H1 (cell line): ENCODE data around the gene PDE8A. TPM values are rescaled to one million over a fixed set of nuclear protein-coding genes. Genes with fewer than 3 reads are reported as not detected.

Experiments used
- CTCF ChIA-PET: fragments of 300-600 bp; sonication (Branson Sonifier 250); formaldehyde crosslinking; loops from one replicate; lab custom pipeline; 2021; ENCODE audit not compliant: partially characterized antibody; lab: Charles Lee
- POLR2A ChIA-PET: fragments of 300-600 bp; sonication (Branson Sonifier 250); formaldehyde crosslinking; loops from one replicate; lab custom pipeline; 2021; ENCODE audit warnings: inconsistent platforms; ENCODE audit not compliant: partially characterized antibody; lab: Charles Lee
- DNase-seq, 2 experiments: peaks; one replicate each; pipeline versions ENCODE4 v3.0.0 to v3.0.0-alpha.2; 2010 to 2022; ENCODE audit warnings: low spot score in 2 of 2, low read depth in 1 of 2, mixed read lengths in 1 of 2
- FAIRE-seq: peaks from 2 replicates; lab custom pipeline; 2011; peaks lifted over from hg19 to GRCh38; lab: Jason Lieb, UNC
- H2AFZ ChIP-seq: 2 replicates; pipeline ENCODE4 v1.8.1; 2012; ENCODE audit warnings: low read length, inconsistent platforms
- H2AK5ac ChIP-seq: 2 replicates; pipeline ENCODE4 v1.6.1; 2013; ENCODE audit warnings: low read depth, low read length
- H2BK120ac ChIP-seq: replicated peaks from 2 replicates; pipeline ENCODE3; 2013; ENCODE audit warnings: low read depth, low read length, inconsistent platforms
- H2BK12ac ChIP-seq: 2 replicates; pipeline ENCODE4 v1.6.1; 2013; ENCODE audit warnings: low read depth, low read length
- H2BK15ac ChIP-seq: 2 replicates; pipeline ENCODE4 v1.6.1; 2013; ENCODE audit warnings: low read length
- H2BK20ac ChIP-seq: 2 replicates; pipeline ENCODE4 v1.6.1; 2013; ENCODE audit warnings: low read length
- H2BK5ac ChIP-seq: 2 replicates; pipeline ENCODE4 v1.6.1; 2013; ENCODE audit warnings: low read depth, low read length
- H3K14ac ChIP-seq: 2 replicates; pipeline ENCODE4 v1.6.1; 2013; ENCODE audit warnings: inconsistent platforms; ENCODE audit not compliant: insufficient read length
- H3K18ac ChIP-seq: 2 replicates; pipeline ENCODE4 v1.6.1; 2013; ENCODE audit warnings: low read length; ENCODE audit errors: extremely low read depth
- H3K23ac ChIP-seq: 2 replicates; pipeline ENCODE4 v1.6.1; 2013; ENCODE audit warnings: inconsistent platforms; ENCODE audit not compliant: insufficient read length
- H3K23me2 ChIP-seq: 2 replicates; pipeline ENCODE4 v1.6.1; 2013; ENCODE audit warnings: low read depth, low read length
- H3K27ac ChIP-seq: 2 replicates; pipeline ENCODE4 v1.6.1; 2011; ENCODE audit warnings: low read depth, low read length, inconsistent platforms
- H3K27me3 ChIP-seq, 4 experiments: replicated peaks in 1 of 4; 1 replicate in 1 of 4; 2 replicates in 3 of 4; pipeline versions ENCODE4 v1.6.1 to v1.8.1; 2011 to 2013; ENCODE audit warnings: low read length in 3 of 4, mild to moderate bottlenecking in 3 of 4, inconsistent platforms in 2 of 4, mixed read lengths in 2 of 4, moderate library complexity in 1 of 4; ENCODE audit not compliant: control insufficient read depth in 3 of 4, insufficient read depth in 3 of 4; ENCODE audit errors: extremely low read depth in 1 of 4
- H3K36me3 ChIP-seq, 4 experiments: 2 replicates each; pipeline versions ENCODE4 v1.6.1 to v1.8.1; 2011 to 2013; ENCODE audit warnings: mild to moderate bottlenecking in 4 of 4, low read length in 3 of 4, moderate library complexity in 2 of 4, control low read depth in 1 of 4, inconsistent platforms in 1 of 4; ENCODE audit not compliant: insufficient read depth in 4 of 4, control insufficient read depth in 2 of 4
- H3K4ac ChIP-seq: replicated peaks from 2 replicates; pipeline ENCODE3; 2013; ENCODE audit warnings: low read length, low read depth, mixed read lengths, inconsistent platforms; ENCODE audit not compliant: insufficient read length
- H3K4me1 ChIP-seq, 4 experiments: replicated peaks in 1 of 4; 1 replicate in 1 of 4; 2 replicates in 3 of 4; pipeline versions ENCODE4 v1.6.1 to v1.8.1; 2011 to 2013; ENCODE audit warnings: low read length in 3 of 4, inconsistent platforms in 2 of 4, mixed read lengths in 1 of 4; ENCODE audit not compliant: insufficient read depth in 4 of 4, control insufficient read depth in 3 of 4
- H3K4me2 ChIP-seq, 2 experiments: 2 replicates each; pipeline versions ENCODE4 v1.6.1 to v1.8.1; 2011 to 2013; ENCODE audit warnings: low read depth in 2 of 2, low read length in 2 of 2, control low read depth in 1 of 2, inconsistent platforms in 1 of 2, mild to moderate bottlenecking in 1 of 2; ENCODE audit not compliant: insufficient read depth in 1 of 2
- H3K4me3 ChIP-seq, 4 experiments: fragments of 200-600, 300-600 bp in 1 of 4; sonication (generic), shearing (Covaris generic), sonication (Bioruptor Twin) in 1 of 4; 2 replicates each; pipeline versions ENCODE4 v1.5.1 to v1.8.1; 2011 to 2016; ENCODE audit warnings: low read length in 4 of 4, low read depth in 3 of 4, control low read depth in 2 of 4, inconsistent platforms in 2 of 4, mild to moderate bottlenecking in 2 of 4, mixed read lengths in 1 of 4, moderate library complexity in 1 of 4; ENCODE audit not compliant: insufficient read depth in 2 of 4; ENCODE audit errors: extremely low read depth in 1 of 4
- H3K56ac ChIP-seq: replicated peaks from 2 replicates; pipeline ENCODE3; 2013; ENCODE audit warnings: low read depth, mild to moderate bottlenecking, mixed read lengths, low read length, inconsistent platforms; ENCODE audit not compliant: insufficient read length
- H3K79me1 ChIP-seq: 2 replicates; pipeline ENCODE4 v1.6.1; 2013; ENCODE audit warnings: low read depth, low read length, control low read depth
- H3K79me2 ChIP-seq, 2 experiments: 2 replicates each; pipeline versions ENCODE4 v1.6.1 to v1.8.1; 2012 to 2013; ENCODE audit warnings: low read length in 2 of 2, mild to moderate bottlenecking in 2 of 2, inconsistent platforms in 1 of 2; ENCODE audit not compliant: insufficient read depth in 2 of 2, control insufficient read depth in 1 of 2
- H3K9ac ChIP-seq, 4 experiments: replicated peaks in 1 of 4; 1 replicate in 1 of 4; 2 replicates in 3 of 4; pipeline versions ENCODE4 v1.6.1 to v1.8.1; 2011 to 2013; ENCODE audit warnings: low read depth in 3 of 4, low read length in 3 of 4, control low read depth in 2 of 4, mild to moderate bottlenecking in 2 of 4, moderate library complexity in 2 of 4, inconsistent platforms in 1 of 4; ENCODE audit errors: extremely low read depth in 1 of 4
- H3K9me3 ChIP-seq, 2 experiments: 2 replicates each; pipeline versions ENCODE4 v1.6.1 to v1.8.1; 2012 to 2013; ENCODE audit warnings: mild to moderate bottlenecking in 2 of 2, moderate library complexity in 2 of 2, control low read depth in 1 of 2, inconsistent platforms in 1 of 2, low read depth in 1 of 2, low read length in 1 of 2, mixed read lengths in 1 of 2; ENCODE audit not compliant: insufficient read depth in 2 of 2
- H4K20me1 ChIP-seq, 2 experiments: replicated peaks in 1 of 2; 2 replicates each; pipeline versions ENCODE3 to v1.8.1; 2011 to 2013; ENCODE audit warnings: inconsistent platforms in 2 of 2, low read length in 2 of 2, mild to moderate bottlenecking in 1 of 2; ENCODE audit not compliant: insufficient read depth in 2 of 2, control insufficient read depth in 1 of 2
- H4K5ac ChIP-seq: 2 replicates; pipeline ENCODE4 v1.6.1; 2013; ENCODE audit warnings: low read length, low read depth, mixed read lengths, inconsistent platforms; ENCODE audit not compliant: insufficient read length
- H4K8ac ChIP-seq: 2 replicates; pipeline ENCODE4 v1.8.0; 2013; ENCODE audit warnings: mild to moderate bottlenecking, moderate library complexity, low read length, inconsistent platforms; ENCODE audit not compliant: insufficient read depth; ENCODE audit errors: extremely low read depth
- H4K91ac ChIP-seq: replicated peaks from 2 replicates; pipeline ENCODE3; 2013; ENCODE audit warnings: low read length, mixed read lengths, inconsistent platforms; ENCODE audit not compliant: insufficient read length
- CREB1 ChIP-seq: IDR thresholded peaks from 2 replicates; pipeline ENCODE4 v1.6.1; 2012; ENCODE audit warnings: inconsistent platforms
- GABPA ChIP-seq: IDR thresholded peaks from 2 replicates; pipeline ENCODE4 v1.6.1; 2011; ENCODE audit warnings: mild to moderate bottlenecking, low read length, moderate library complexity, borderline replicate concordance; ENCODE audit not compliant: insufficient read depth
- HDAC6 ChIP-seq: IDR thresholded peaks from one replicate; pipeline ENCODE4 v1.7.1; 2012; ENCODE audit warnings: low read depth, mild to moderate bottlenecking, inconsistent platforms, low read length, moderate library complexity
- KDM1A ChIP-seq: fragments of 200-600, 300-600 bp; sonication (generic); IDR thresholded peaks from 2 replicates; pipeline ENCODE4 v1.7.1; 2016; ENCODE audit warnings: mild to moderate bottlenecking, low read length, borderline replicate concordance
- KDM4A ChIP-seq: IDR thresholded peaks from one replicate; pipeline ENCODE4 v1.7.1; 2012; ENCODE audit warnings: low read depth, mild to moderate bottlenecking, moderate library complexity, low read length, inconsistent platforms; ENCODE audit not compliant: severe bottlenecking
- MAFK ChIP-seq: IDR thresholded peaks from 2 replicates; pipeline ENCODE4 v1.6.1; 2012; ENCODE audit warnings: low read depth, mild to moderate bottlenecking, improper control_type of control experiment, low read length
- PHF8 ChIP-seq: fragments of 200-600 bp; sonication (generic); conservative IDR thresholded peaks from 2 replicates; pipeline ENCODE4 v1.7.1; 2012; ENCODE audit warnings: low read depth, mild to moderate bottlenecking, inconsistent platforms, low read length, moderate library complexity
- SIN3A ChIP-seq, 2 experiments: IDR thresholded peaks in 1 of 2; conservative IDR thresholded peaks in 1 of 2; 2 replicates each; pipeline ENCODE4 v1.6.1; 2011 to 2012; ENCODE audit warnings: low read length in 2 of 2, improper control_type of control experiment in 1 of 2, low read depth in 1 of 2, mild to moderate bottlenecking in 1 of 2
- TBP ChIP-seq: IDR thresholded peaks from 2 replicates; pipeline ENCODE4 v1.6.1; 2011; ENCODE audit warnings: low read depth, low read length, improper control_type of control experiment
- WGBS, 2 experiments: shearing (Covaris generic) in 1 of 2; methylation state at CpG; one replicate each; pipeline versions ENCODE4 v1.1.6 to v1.1.7; 2013 to 2015; ENCODE audit warnings: low lambda C conversion rate in 2 of 2, mixed read lengths in 2 of 2, inconsistent platforms in 1 of 2, low coverage in 1 of 2, missing lambda C conversion rate in 1 of 2; ENCODE audit not compliant: insufficient replicate concordance in 2 of 2, insufficient coverage in 1 of 2, insufficient read length in 1 of 2; ENCODE audit errors: extremely low coverage in 1 of 2, missing lambda C conversion rate in 1 of 2; 5-methylcytosine and 5-hydroxymethylcytosine counted together
- polyA plus RNA-seq, 7 experiments: library from polyadenylated mRNA; depleted of rRNA in 3 of 7; stranded (reverse) in 5 of 7; unstranded in 2 of 7; fragments of >200 nt in 5 of 7; fragments of 200-250 nt in 2 of 7; gene quantifications; 1 replicate in 5 of 7; 2 replicates in 1 of 7; 4 replicates in 1 of 7; pipeline versions ENCODE4 v1.2.1 to v1.2.3, GENCODE V29; 2011 to 2013; ENCODE audit warnings: missing spikeins in 2 of 7, mixed read lengths in 2 of 7
- total RNA-seq: library from RNA; stranded (reverse); fragmentation: NEBNext Ultra II Directional; extraction: Animal tissue kit (Norgen Biotek cat#: 25700); gene quantifications from 2 replicates; pipeline ENCODE4 v1.2.1, GENCODE V29; 2021

The PDE8A gene
- total and polyA plus RNA-seq, 2 of the 8 experiments (the other 6 are each of a cell fraction or from before 2014, with no cell fraction given), result 6.9 to 7.8 TPM

DNA sequence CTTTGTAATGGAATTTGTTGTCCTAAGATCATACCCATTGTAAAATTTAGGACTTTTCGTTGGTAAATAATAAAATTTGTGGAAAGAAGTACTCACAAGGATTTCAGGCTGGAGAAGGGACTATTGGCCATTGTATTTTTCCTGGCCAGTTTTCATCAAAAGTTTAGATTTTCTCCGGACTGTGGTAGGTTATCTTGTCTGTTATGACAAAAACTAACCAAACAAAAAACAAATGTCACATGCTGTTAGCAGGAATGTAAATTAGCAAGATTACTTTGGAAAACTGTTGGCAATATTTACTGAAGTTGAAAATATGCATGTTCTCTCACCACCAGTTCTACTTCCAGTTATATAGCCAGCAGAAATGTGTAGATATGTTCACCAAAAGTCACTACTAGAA, 27.8 kb downstream of the PDE8A start:
- FAIRE-seq, result no peak
- Histone ChIP-seq H3K4me1 (no peaks in the 10 kb centered on the region), H3K23me2 (no peaks in the 10 kb centered on the region; the same call in 1 of the 2 replicates), H2BK120ac (no peak overlapping the region), H3K56ac (no peak overlapping the region), H3K23ac (no peak overlapping the region), H4K5ac (no peak overlapping the region), H3K27ac (no peak overlapping the region), H2BK20ac (no peak overlapping the region), H3K9ac (no peak overlapping the region), H3K4me2 (no peak overlapping the region), H3K4me3 (no peak overlapping the region), H3K36me3 (no peaks in the 10 kb centered on the region), H2BK12ac (no peak overlapping the region), H2AK5ac (no peak overlapping the region), H3K14ac (no peak overlapping the region), H3K4ac (no peak overlapping the region), H4K20me1 (no peaks in the 10 kb centered on the region), H4K91ac (no peak overlapping the region), H3K79me2 (no peaks in the 10 kb centered on the region; a peak in 1 of 4 replicates), H3K18ac (no peak overlapping the region), H3K79me1 (peaks cover 2% of the 10 kb centered on the region; the same call in 1 of the 2 replicates), H3K27me3 (no peaks in the 10 kb centered on the region), H2BK15ac (no peak overlapping the region), H4K8ac (no peak overlapping the region), H2BK5ac (no peak overlapping the region), H2AFZ (no peak overlapping the region), H3K9me3 (no peaks in the 10 kb centered on the region)
- CTCF ChIA-PET, result interaction anchor here (0.9 to 4.1 kb wide), 8 partner anchors 8 to 139 kb away, joined by 3 to 20 read pairs (median 6); no protein-coding TSS in a partner anchor
- WGBS, 2 experiments, result 79% methylated on average over 2 of the region's 2 CpGs; no CpG with 5 or more reads in 1 of the 2 experiments
- TF ChIP-seq GABPA (no peak), TBP (no peak), KDM1A (no peak), HDAC6 (no peak), PHF8 (no peak), KDM4A (no peak), CREB1 (no peak), SIN3A (conservative IDR thresholded peaks at IDR 0.05 in 1 of 2, IDR thresholded peaks at IDR 0.05 in 1 of 2; ENCODE audit: low read depth in 1 of 2, low read length in 2 of 2) (no peak), MAFK (no peak)
- no peak for DNase-seq
- POLR2A ChIA-PET, result interaction anchor here (1.1 kb wide), 1 partner anchor 29 kb away, joined by 3 read pairs; the partner anchor contains the start of gene PDE8A
